ENCODE data around the gene ETS2. TPM values are rescaled to one million over a fixed set of nuclear protein-coding genes. Genes with fewer than 3 reads are reported as not detected.

Gene ETS2
- total RNA-seq, 3 donors from 2014 or later (not counting 1 experiment from before 2014, with no cell fraction given) = 10.6 to 36.9 (median 18.5) TPM

- Mint-ChIP-seq H3K9me3 (no peaks in the 10 kb centered on the region), H3K27me3 (ENCODE audit: low read depth in 2 of 2) (peaks cover 8 to 9% of the 10 kb centered on the region in 2 donors), H3K27ac (no peak overlapping the region), H3K4me1 (peaks cover 17 to 20% of the 10 kb centered on the region in 2 donors), H3K4me3 (no peak overlapping the region), H3K36me3 (no peaks in the 10 kb centered on the region)
- WGBS (ENCODE audit: insufficient coverage) = 92% methylated on average over 3 of the region's 3 CpGs
- peaks cover 11% of the 10 kb centered on the region for H3K4me1 ChIP-seq (ENCODE audit: control insufficient read depth, insufficient read depth, low read length)
- DNase-seq (peak in 1 of 2 donors; percentile 42), ATAC-seq (no peak)
- H3K27me3 ChIP-seq (ENCODE audit: control insufficient read depth, insufficient read depth, low read length) = no peaks in the 10 kb centered on the region
- intact Hi-C loops (cut with micrococcal nuclease) = no loop called here
- H3K9me3 ChIP-seq (ENCODE audit: control insufficient read depth, insufficient read depth, low read length) = no peaks in the 10 kb centered on the region
- no peak overlapping the region for H3K27ac ChIP-seq (ENCODE audit: low read length)
- no peak for TF ChIP-seq CTCF (IDR thresholded peaks at IDR 0.05)
- no peaks in the 10 kb centered on the region for H3K36me3 ChIP-seq (ENCODE audit: control insufficient read depth, insufficient read depth, low read length)
- no peak overlapping the region for H3K4me3 ChIP-seq (ENCODE audit: low read length)
Measured at GRCh38 chr21:38833117-38833516, 27.4 kb downstream of the ETS2 start.

DNA sequence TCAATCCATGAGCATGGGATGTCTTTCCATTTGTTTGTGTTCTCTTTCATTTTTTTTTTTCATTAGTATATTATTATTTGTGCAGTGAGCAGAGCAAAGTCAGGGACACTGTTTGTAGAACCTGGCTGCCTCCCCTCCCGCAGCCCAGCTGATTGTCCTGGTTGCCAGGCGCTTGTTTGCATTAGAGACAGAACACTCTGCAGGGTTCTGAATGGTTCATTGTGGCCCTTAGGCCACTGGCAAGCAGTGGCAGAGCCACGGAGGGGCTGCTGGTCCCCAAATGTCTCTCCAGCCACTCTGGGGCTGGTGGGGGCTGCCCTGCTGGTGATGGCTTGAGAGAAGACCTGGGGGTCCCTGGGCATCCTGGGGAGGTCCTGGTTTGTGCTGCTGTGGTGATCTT is 29.0 kb downstream of the ETS2 start:
- DNase-seq = no peak
- Histone ChIP-seq H3K9me3 (ENCODE audit: control insufficient read depth, insufficient read depth, low read length) (no peaks in the 10 kb centered on the region), H3K4me1 (ENCODE audit: control insufficient read depth, insufficient read depth, low read length) (peaks cover 11% of the 10 kb centered on the region), H3K36me3 (ENCODE audit: control insufficient read depth, insufficient read depth, low read length) (no peaks in the 10 kb centered on the region), H3K4me3 (ENCODE audit: low read length) (no peak overlapping the region), H3K27me3 (ENCODE audit: control insufficient read depth, insufficient read depth, low read length) (no peaks in the 10 kb centered on the region), H3K27ac (ENCODE audit: low read length) (no peak overlapping the region)
- intact Hi-C loops (cut with micrococcal nuclease) = no loop called here
- no peak for ATAC-seq
- H3K27me3 Mint-ChIP-seq (ENCODE audit: low read depth in 2 of 2) = peaks cover 12 to 16% of the 10 kb centered on the region in 2 donors
- no peak overlapping the region for H3K27ac Mint-ChIP-seq
- H3K4me3 Mint-ChIP-seq = no peak overlapping the region
- no peak for TF ChIP-seq CTCF (IDR thresholded peaks at IDR 0.05)
- H3K4me1 Mint-ChIP-seq = peaks cover 17 to 20% of the 10 kb centered on the region in 2 donors
- 82% methylated on average over 3 of the region's 3 CpGs for WGBS (ENCODE audit: insufficient coverage)
- H3K9me3 Mint-ChIP-seq = no peaks in the 10 kb centered on the region
- H3K36me3 Mint-ChIP-seq = no peaks in the 10 kb centered on the region

GRCh38 chr21:38837806-38838461 is 32.2 kb downstream of the ETS2 start:
- ATAC-seq (no peak), DNase-seq (no peak)
- Mint-ChIP-seq H3K4me3 (no peak overlapping the region), H3K4me1 (peaks cover 0 to 5% of the 10 kb centered on the region in 2 donors), H3K36me3 (no peaks in the 10 kb centered on the region), H3K27me3 (ENCODE audit: low read depth in 2 of 2) (peaks cover 17 to 24% of the 10 kb centered on the region in 2 donors), H3K9me3 (no peaks in the 10 kb centered on the region), H3K27ac (no peak overlapping the region)
- Histone ChIP-seq H3K36me3 (ENCODE audit: control insufficient read depth, insufficient read depth, low read length) (no peaks in the 10 kb centered on the region), H3K27me3 (ENCODE audit: control insufficient read depth, insufficient read depth, low read length) (no peaks in the 10 kb centered on the region), H3K4me3 (ENCODE audit: low read length) (no peak overlapping the region), H3K9me3 (ENCODE audit: control insufficient read depth, insufficient read depth, low read length) (no peaks in the 10 kb centered on the region), H3K4me1 (ENCODE audit: control insufficient read depth, insufficient read depth, low read length) (no peaks in the 10 kb centered on the region), H3K27ac (ENCODE audit: low read length) (no peak overlapping the region)
- TF ChIP-seq CTCF (IDR thresholded peaks at IDR 0.05) = no peak
- WGBS (ENCODE audit: insufficient coverage) = 65% methylated on average over 5 of the region's 5 CpGs
- intact Hi-C loops (cut with micrococcal nuclease) = no loop called here
